ENCODE measurements around the gene CERS3. TPM values are rescaled to one million over a fixed set of nuclear protein-coding genes. Genes with fewer than 3 reads are reported as not detected.

The CERS3 gene
- polyA plus RNA-seq, 1 of the 3 experiments (the other 2 are of a cell fraction): not detected

DNA sequence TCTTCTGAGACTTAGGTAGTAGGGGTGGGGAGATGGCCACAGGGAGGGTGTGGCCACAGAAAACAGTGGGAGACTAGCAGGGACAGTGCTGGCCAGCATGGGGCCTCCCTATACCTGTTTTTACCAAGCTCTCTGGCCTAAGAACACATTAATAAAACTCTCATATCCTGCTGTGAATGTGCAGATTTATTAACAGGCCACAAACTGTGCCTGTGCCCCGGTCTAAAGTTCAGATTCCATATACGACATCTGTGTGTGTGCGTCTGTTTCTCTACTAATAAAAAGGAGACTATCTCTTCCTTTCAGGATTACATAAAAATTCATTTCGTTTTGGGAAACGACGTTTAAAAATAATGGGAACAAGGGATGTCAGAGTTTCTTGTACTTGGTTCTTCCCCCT lies 94.2 kb downstream of the CERS3 start (continued):
- TF ChIP-seq REST (IDR thresholded peaks at IDR 0.05; ENCODE audit: low read depth, low read length) (no peak), MXI1 (IDR thresholded peaks at IDR 0.05; ENCODE audit: low read depth, low read length) (no peak)

DNA sequence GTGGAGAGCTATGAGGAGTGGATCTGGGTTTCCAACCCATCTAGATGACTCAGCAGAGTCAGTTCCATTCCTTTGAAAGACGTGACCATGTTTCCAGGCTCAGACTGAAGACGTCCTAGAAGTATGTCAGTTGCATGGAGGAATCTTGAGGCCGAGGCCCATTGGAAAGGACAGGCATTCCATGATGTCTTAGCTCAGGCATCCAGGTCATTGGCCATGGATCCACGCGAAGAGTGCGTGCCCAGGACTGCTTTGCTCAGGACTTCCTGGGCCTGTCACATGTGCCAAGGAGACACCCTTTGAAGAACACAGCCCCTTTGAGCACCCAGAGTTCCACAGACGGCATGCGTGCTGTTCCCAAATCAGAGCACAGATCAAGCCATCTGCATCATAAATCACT lies 94.7 kb downstream of the CERS3 start:
- Histone ChIP-seq H3K79me2 (ENCODE audit: insufficient read depth) (no peaks in the 10 kb centered on the region), H3K4me2 (no peak overlapping the region), H3K27me3 (ENCODE audit: insufficient read depth) (no peaks in the 10 kb centered on the region), H3K36me3 (replicated peaks in 1 of 2; ENCODE audit: control insufficient read depth in 1 of 2, insufficient read depth in 2 of 2, low read length in 1 of 2) (no peaks in the 10 kb centered on the region), H3K27ac (ENCODE audit: low read depth in 2 of 2, low read length in 1 of 2) (no peak overlapping the region), H3K4me3 (ENCODE audit: low read depth in 2 of 2, low read length in 1 of 2) (no peak overlapping the region), H3K9ac (no peak overlapping the region), H3K4me1 (ENCODE audit: control insufficient read depth in 1 of 2, insufficient read depth in 2 of 2, low read depth in 1 of 2, low read length in 1 of 2) (no peaks in the 10 kb centered on the region; a peak in 2 of 4 replicates), H3F3A (replicated peaks; ENCODE audit: insufficient read depth) (no peaks in the 10 kb centered on the region), H3K9me3 (no peaks in the 10 kb centered on the region), H4K20me1 (ENCODE audit: insufficient read depth) (no peaks in the 10 kb centered on the region), H3K9me2 (no peaks in the 10 kb centered on the region), H2AFZ (ENCODE audit: low read depth) (no peak overlapping the region)
- ChIA-PET POLR2A (no interaction called here), CTCF (interaction anchor here (0.8 to 2.4 kb wide), 3 partner anchors 10 to 866 kb away, joined by 3 to 12 read pairs (median 4); no protein-coding TSS in a partner anchor)
- TF ChIP-seq REST (IDR thresholded peaks at IDR 0.05; ENCODE audit: low read depth, low read length): no peak
- DNase-seq: no peak
- WGBS (ENCODE audit: low lambda C conversion rate): 53% methylated on average over 6 of the region's 8 CpGs

DNA sequence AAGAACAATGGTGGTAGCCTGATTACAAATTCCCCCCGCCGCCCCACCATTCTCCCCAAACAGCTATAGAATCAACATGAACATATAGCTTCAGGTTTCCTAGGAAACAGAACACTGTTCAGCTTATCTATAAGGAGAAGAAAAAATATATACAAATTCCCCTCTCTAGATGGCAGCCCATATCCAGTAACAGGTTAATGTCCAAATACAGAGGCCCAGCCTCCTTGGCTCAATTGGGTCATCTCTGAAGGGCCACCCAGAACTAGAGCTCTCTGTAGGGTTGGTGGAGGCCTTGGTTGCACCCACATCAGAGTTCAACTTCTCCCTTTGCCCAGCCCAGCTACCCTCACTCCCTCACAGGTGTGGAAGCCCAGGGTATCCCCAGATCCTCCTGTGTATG lies 95.4 kb downstream of the CERS3 start:
- peak; percentile 8; the same call in 1 of the 2 replicates for TF ChIP-seq RAD21 (IDR thresholded peaks at IDR 0.05; ENCODE audit: low read length)
- no peak for TF ChIP-seq CHD2 (IDR thresholded peaks at IDR 0.05; ENCODE audit: low read length, partially characterized antibody)
- WGBS (ENCODE audit: low lambda C conversion rate): 82% methylated on average over 2 of the region's 2 CpGs
- Histone ChIP-seq H3K9ac (no peak overlapping the region), H3K9me3 (no peaks in the 10 kb centered on the region), H3F3A (replicated peaks; ENCODE audit: insufficient read depth) (no peaks in the 10 kb centered on the region), H3K9me2 (no peaks in the 10 kb centered on the region), H3K4me3 (ENCODE audit: low read depth in 2 of 2, low read length in 1 of 2) (no peak overlapping the region), H3K27ac (ENCODE audit: low read depth in 2 of 2, low read length in 1 of 2) (no peak overlapping the region), H3K27me3 (ENCODE audit: insufficient read depth) (no peaks in the 10 kb centered on the region), H3K4me1 (ENCODE audit: control insufficient read depth in 1 of 2, insufficient read depth in 2 of 2, low read depth in 1 of 2, low read length in 1 of 2) (no peaks in the 10 kb centered on the region), H3K36me3 (replicated peaks in 1 of 2; ENCODE audit: control insufficient read depth in 1 of 2, insufficient read depth in 2 of 2, low read length in 1 of 2) (no peaks in the 10 kb centered on the region), H4K20me1 (ENCODE audit: insufficient read depth) (no peaks in the 10 kb centered on the region), H2AFZ (ENCODE audit: low read depth) (no peak overlapping the region), H3K79me2 (ENCODE audit: insufficient read depth) (no peaks in the 10 kb centered on the region), H3K4me2 (no peak overlapping the region)
- DNase-seq: no peak
- ChIA-PET POLR2A (no interaction called here), CTCF (interaction anchor here (0.7 to 2.4 kb wide), 5 partner anchors 9 to 139 kb away, joined by 3 to 12 read pairs (median 3); no protein-coding TSS in a partner anchor)
